Endothelial cell of umbilical vein (primary cell): ENCODE data around the gene SLC12A9. TPM values are rescaled to one million over a fixed set of nuclear protein-coding genes. Genes with fewer than 3 reads are reported as not detected.
"Not testable (repeated sequence)": the region's sequence is repeated elsewhere in the genome, so short reads cannot be mapped to it uniquely, and the experiment has no call there.

Experiments used
- BruUV-seq: library from RNA; stranded (reverse); fragments of 400-500 nt; replicated peaks from 2 replicates; lab custom pipeline; 2021; lab: Mats Ljungman, UMichigan
- CTCF ChIA-PET: fragments of 300-600, 350-600 bp; sonication (Branson Sonifier 250); formaldehyde crosslinking; loops from one replicate; lab custom pipeline; 2021; ENCODE audit warnings: antibody characterized with exemption, inconsistent platforms; lab: Charles Lee
- POLR2A ChIA-PET: fragments of 300-600, 350-600 bp; sonication (Branson Sonifier 250); formaldehyde crosslinking; loops from one replicate; lab custom pipeline; 2021; ENCODE audit warnings: antibody characterized with exemption, inconsistent platforms; lab: Charles Lee
- DNase-seq: peaks from one replicate; pipeline ENCODE4 v3.0.0-alpha.2; 2011; ENCODE audit warnings: low read depth, low spot score
- FAIRE-seq: peaks from 2 replicates; lab custom pipeline; 2011; peaks lifted over from hg19 to GRCh38; lab: Jason Lieb, UNC
- H2AFZ ChIP-seq: 2 replicates; pipeline ENCODE4 v1.6.0; 2012; ENCODE audit warnings: low read depth, low read length, control low read depth, inconsistent platforms
- H3K27ac ChIP-seq: 2 replicates; pipeline ENCODE4 v1.5.1; 2011; ENCODE audit warnings: low read depth, mild to moderate bottlenecking, control low read depth, low read length, moderate library complexity; ENCODE audit not compliant: insufficient read depth
- H3K27me3 ChIP-seq, 2 experiments: 2 replicates each; pipeline versions ENCODE4 v1.6.0 to v1.6.1; 2011; ENCODE audit warnings: low read length in 2 of 2, mixed read lengths in 1 of 2; ENCODE audit not compliant: control insufficient read depth in 2 of 2, insufficient read depth in 2 of 2
- H3K36me3 ChIP-seq, 2 experiments: 2 replicates in 1 of 2; 3 replicates in 1 of 2; pipeline ENCODE4 v1.5.1; 2011; ENCODE audit warnings: low read length in 2 of 2, mild to moderate bottlenecking in 1 of 2, moderate library complexity in 1 of 2; ENCODE audit not compliant: control insufficient read depth in 2 of 2, insufficient read depth in 2 of 2; ENCODE audit errors: extremely low read depth in 1 of 2
- H3K4me1 ChIP-seq: 3 replicates; pipeline ENCODE4 v1.5.1; 2011; ENCODE audit warnings: mild to moderate bottlenecking, low read length; ENCODE audit not compliant: control insufficient read depth, insufficient read depth; ENCODE audit errors: extremely low read depth
- H3K4me2 ChIP-seq: 2 replicates; pipeline ENCODE4 v1.6.1; 2011; ENCODE audit warnings: low read length, control low read depth, mixed read lengths; ENCODE audit not compliant: insufficient read depth
- H3K4me3 ChIP-seq, 3 experiments: fragments of 200-600 bp in 1 of 3; sonication (generic), shearing (Covaris generic) in 1 of 3; replicated peaks in 1 of 3; 2 replicates each; pipeline ENCODE4 v1.5.1; 2011 to 2016; ENCODE audit warnings: control low read depth in 3 of 3, low read length in 3 of 3, mild to moderate bottlenecking in 2 of 3, inconsistent platforms in 1 of 3, low read depth in 1 of 3, moderate library complexity in 1 of 3; ENCODE audit not compliant: insufficient read depth in 1 of 3
- H3K79me2 ChIP-seq: 2 replicates; pipeline ENCODE4 v1.6.0; 2012; ENCODE audit warnings: low read length, inconsistent platforms; ENCODE audit not compliant: control insufficient read depth, insufficient read depth
- H3K9ac ChIP-seq: replicated peaks from 2 replicates; pipeline ENCODE3; 2011; ENCODE audit warnings: low read length, control low read depth; ENCODE audit not compliant: insufficient read depth; ENCODE audit errors: extremely low read depth
- H3K9me1 ChIP-seq: replicated peaks from 3 replicates; pipeline ENCODE4 v1.6.0; 2011; ENCODE audit warnings: mild to moderate bottlenecking, low read length; ENCODE audit not compliant: control insufficient read depth, insufficient read depth; ENCODE audit errors: extremely low read depth
- H3K9me3 ChIP-seq: replicated peaks from 2 replicates; pipeline ENCODE4 v1.5.1; 2012; ENCODE audit warnings: low read length, inconsistent platforms; ENCODE audit not compliant: control insufficient read depth, insufficient read depth
- H4K20me1 ChIP-seq: replicated peaks from 2 replicates; pipeline ENCODE3; 2011; ENCODE audit warnings: mild to moderate bottlenecking, low read length; ENCODE audit not compliant: control insufficient read depth, insufficient read depth; ENCODE audit errors: extremely low read depth
- EZH2 ChIP-seq: IDR thresholded peaks from 2 replicates; pipeline ENCODE4 v1.6.1; 2012; ENCODE audit warnings: borderline replicate concordance, low read depth, mild to moderate bottlenecking, moderate library complexity, low read length, inconsistent platforms; ENCODE audit not compliant: severe bottlenecking
- FOS ChIP-seq: IDR thresholded peaks from 2 replicates; pipeline ENCODE4 v1.6.1; 2011; ENCODE audit warnings: mild to moderate bottlenecking, low read length, moderate library complexity, borderline replicate concordance; ENCODE audit not compliant: insufficient read depth
- GATA2 ChIP-seq: IDR thresholded peaks from 2 replicates; pipeline ENCODE4 v1.7.0; 2011; ENCODE audit warnings: low read depth, mild to moderate bottlenecking, moderate library complexity, mixed read lengths, low read length; ENCODE audit not compliant: insufficient read length, insufficient read depth
- JUN ChIP-seq: IDR thresholded peaks from 2 replicates; pipeline ENCODE4 v1.6.1; 2011; ENCODE audit warnings: borderline replicate concordance, low read depth; ENCODE audit not compliant: insufficient read length, insufficient read depth
- MYC ChIP-seq: IDR thresholded peaks from one replicate; pipeline ENCODE4 v1.6.1; 2011; ENCODE audit warnings: mild to moderate bottlenecking, low read depth, low read length
- POLR2A ChIP-seq: IDR thresholded peaks from 2 replicates; pipeline ENCODE4 v1.6.1; 2012; ENCODE audit warnings: low read depth, mild to moderate bottlenecking, control low read depth, low read length
- POLR2AphosphoS5 ChIP-seq: IDR thresholded peaks from 2 replicates; pipeline ENCODE4 v1.6.1; 2012; ENCODE audit warnings: low read depth, mild to moderate bottlenecking, control low read depth, low read length, moderate library complexity; ENCODE audit not compliant: insufficient read depth
- dilution Hi-C: fragments of 300-500 bp; cut with MboI; formaldehyde crosslinking; loops from one replicate; pipeline ENCODE4 v1.15.0; 2019; ENCODE audit warnings: low sequenced_read_pairs; ENCODE audit not compliant: extremely low pct_ligation_motif_present
- intact Hi-C: fragments of 100-400 bp; cut with micrococcal nuclease; formaldehyde crosslinking; loops from one replicate; pipeline ENCODE4 v1.10.0; 2022
- polyA plus RNA-seq, 4 experiments: library from polyadenylated mRNA; depleted of rRNA in 3 of 4; stranded (reverse) in 3 of 4; unstranded in 1 of 4; fragments of >200 nt; gene quantifications; 2 replicates each; pipeline versions ENCODE4 v1.2.1 to v1.2.3, GENCODE V29; 2011 to 2012; ENCODE audit warnings: missing spikeins in 1 of 4
- total RNA-seq: library from RNA; stranded (reverse); gene quantifications from 2 replicates; pipeline ENCODE4 v1.2.3, GENCODE V29; 2021
- TF ChIP-seq, protein P1 (sequence below): IDR thresholded peaks from 2 replicates; pipeline ENCODE4 v1.6.1; 2011; ENCODE audit not compliant: insufficient read depth, insufficient read length
- TF ChIP-seq, protein P2 (sequence below), 2 donors: IDR thresholded peaks; 1 replicate in 1 of 2; 2 replicates in 1 of 2; pipeline ENCODE4 v1.5.1; 2011; ENCODE audit warnings: low read length in 2 of 2, mild to moderate bottlenecking in 2 of 2, moderate library complexity in 2 of 2, control low read depth in 1 of 2, inconsistent platforms in 1 of 2, low read depth in 1 of 2; ENCODE audit not compliant: insufficient read depth in 1 of 2; ENCODE audit errors: extremely low read depth in 1 of 2

The SLC12A9 gene
- total and polyA plus RNA-seq, 2 donors (not counting 3 experiments of a cell fraction or from before 2014, with no cell fraction given), result 35.0 to 37.0 TPM

DNA sequence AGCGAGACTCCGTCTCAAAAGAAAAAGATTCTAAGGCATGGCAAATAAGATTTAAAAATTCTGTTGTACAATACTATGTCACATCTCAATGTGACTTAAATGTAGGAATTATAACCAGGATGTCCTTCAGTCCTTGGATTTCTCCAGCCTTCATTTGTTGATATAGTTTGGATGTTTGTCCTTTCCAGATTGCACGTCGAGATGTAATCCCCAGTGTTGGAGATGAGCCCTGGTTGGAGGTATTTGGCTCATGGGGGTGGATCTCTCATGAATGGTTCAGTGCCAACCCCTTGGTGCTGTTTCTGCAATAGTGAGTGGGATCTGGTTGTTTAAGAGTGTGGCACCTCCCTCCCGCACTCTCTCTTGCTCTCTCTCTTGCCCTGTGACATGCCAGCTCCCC lies 56.0 kb downstream of the SLC12A9 start:
- intact Hi-C loops (no loop called here), dilution Hi-C loops (no loop called here)
- Histone ChIP-seq H4K20me1 (no peaks in the 10 kb centered on the region), H3K4me3 (no peak overlapping the region), H3K36me3 (no peaks in the 10 kb centered on the region), H3K9me3 (no peaks in the 10 kb centered on the region), H3K27me3 (no peaks in the 10 kb centered on the region), H3K9ac (no peak overlapping the region), H3K79me2 (no peaks in the 10 kb centered on the region), H3K4me2 (no peak overlapping the region), H2AFZ (no peak overlapping the region), H3K27ac (no peak overlapping the region), H3K4me1 (no peaks in the 10 kb centered on the region), H3K9me1 (no peaks in the 10 kb centered on the region)
- no TSS peak for BruUV-seq
- no peak for DNase-seq
- no peak for FAIRE-seq
- ChIA-PET CTCF (no interaction called here), POLR2A (no interaction called here)
- TF ChIP-seq, protein P1, sequence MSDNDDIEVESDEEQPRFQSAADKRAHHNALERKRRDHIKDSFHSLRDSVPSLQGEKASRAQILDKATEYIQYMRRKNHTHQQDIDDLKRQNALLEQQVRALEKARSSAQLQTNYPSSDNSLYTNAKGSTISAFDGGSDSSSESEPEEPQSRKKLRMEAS, result no peak
- TF ChIP-seq POLR2A (no peak), FOS (no peak), MYC (no peak), GATA2 (no peak), POLR2AphosphoS5 (no peak), EZH2 (no peak), JUN (no peak)
- TF ChIP-seq, protein P2, sequence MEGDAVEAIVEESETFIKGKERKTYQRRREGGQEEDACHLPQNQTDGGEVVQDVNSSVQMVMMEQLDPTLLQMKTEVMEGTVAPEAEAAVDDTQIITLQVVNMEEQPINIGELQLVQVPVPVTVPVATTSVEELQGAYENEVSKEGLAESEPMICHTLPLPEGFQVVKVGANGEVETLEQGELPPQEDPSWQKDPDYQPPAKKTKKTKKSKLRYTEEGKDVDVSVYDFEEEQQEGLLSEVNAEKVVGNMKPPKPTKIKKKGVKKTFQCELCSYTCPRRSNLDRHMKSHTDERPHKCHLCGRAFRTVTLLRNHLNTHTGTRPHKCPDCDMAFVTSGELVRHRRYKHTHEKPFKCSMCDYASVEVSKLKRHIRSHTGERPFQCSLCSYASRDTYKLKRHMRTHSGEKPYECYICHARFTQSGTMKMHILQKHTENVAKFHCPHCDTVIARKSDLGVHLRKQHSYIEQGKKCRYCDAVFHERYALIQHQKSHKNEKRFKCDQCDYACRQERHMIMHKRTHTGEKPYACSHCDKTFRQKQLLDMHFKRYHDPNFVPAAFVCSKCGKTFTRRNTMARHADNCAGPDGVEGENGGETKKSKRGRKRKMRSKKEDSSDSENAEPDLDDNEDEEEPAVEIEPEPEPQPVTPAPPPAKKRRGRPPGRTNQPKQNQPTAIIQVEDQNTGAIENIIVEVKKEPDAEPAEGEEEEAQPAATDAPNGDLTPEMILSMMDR (IDR thresholded peaks at IDR 0.05; ENCODE audit: extremely low read depth in 1 of 2, insufficient read depth in 1 of 2, low read depth in 1 of 2, low read length in 2 of 2), result no peak

DNA sequence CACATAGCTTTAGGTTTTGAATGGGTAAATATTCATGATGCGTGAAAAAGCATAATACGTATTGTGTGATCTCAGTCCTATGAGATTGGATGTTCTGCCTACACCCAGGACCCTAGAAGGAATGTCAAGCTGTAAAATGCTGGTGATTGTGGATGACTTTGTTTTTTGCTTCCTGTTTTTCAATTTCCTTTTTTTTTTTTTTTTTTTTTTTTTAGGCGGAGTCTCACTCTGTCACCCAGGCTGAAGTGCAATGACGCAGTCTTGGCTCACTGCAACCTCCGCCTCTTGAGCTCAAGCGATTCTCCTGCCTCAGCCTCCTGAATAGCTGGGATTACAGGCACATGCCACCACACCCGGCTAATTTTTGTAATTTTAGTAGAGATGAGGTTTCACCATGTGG lies 57.9 kb downstream of the SLC12A9 start:
- H3K27ac ChIP-seq, H3K27me3 ChIP-seq, H3K4me3 ChIP-seq, intact Hi-C loops, POLR2A ChIA-PET, H3K4me1 ChIP-seq, H3K9me3 ChIP-seq, H3K4me2 ChIP-seq, dilution Hi-C loops, H3K9ac ChIP-seq, BruUV-seq, DNase-seq, H3K9me1 ChIP-seq, H3K79me2 ChIP-seq, H3K36me3 ChIP-seq, FAIRE-seq, H2AFZ ChIP-seq, H4K20me1 ChIP-seq: not testable (repeated sequence)
- CTCF ChIA-PET, result interaction anchor here (1.0 kb wide), 1 partner anchor 167 kb away, joined by 3 read pairs; no protein-coding TSS in a partner anchor
